Transverse colon (tissue), 4 donors: ENCODE measurements around the gene CDKN1B.

Experiments
- POLR2AphosphoS5 ChIP-seq, 3 donors: sonication (generic); formaldehyde crosslinking; IDR thresholded peaks; one replicate each; pipeline ENCODE4 v1.6.1; 2016; ENCODE audit warnings: antibody characterized with exemption in 3 of 3
- TF ChIP-seq, protein P1 (sequence below), 5 experiments: fragments of 200-600 bp in 3 of 5; fragments of 450-650 bp in 2 of 5; sonication (generic) in 3 of 5; IDR thresholded peaks; 1 replicate in 2 of 5; 2 replicates in 3 of 5; pipeline ENCODE4 v1.5.1; 2016 to 2017; ENCODE audit warnings: antibody characterized with exemption in 5 of 5, inconsistent platforms in 3 of 5, mild to moderate bottlenecking in 2 of 5, moderate library complexity in 1 of 5

DNA sequence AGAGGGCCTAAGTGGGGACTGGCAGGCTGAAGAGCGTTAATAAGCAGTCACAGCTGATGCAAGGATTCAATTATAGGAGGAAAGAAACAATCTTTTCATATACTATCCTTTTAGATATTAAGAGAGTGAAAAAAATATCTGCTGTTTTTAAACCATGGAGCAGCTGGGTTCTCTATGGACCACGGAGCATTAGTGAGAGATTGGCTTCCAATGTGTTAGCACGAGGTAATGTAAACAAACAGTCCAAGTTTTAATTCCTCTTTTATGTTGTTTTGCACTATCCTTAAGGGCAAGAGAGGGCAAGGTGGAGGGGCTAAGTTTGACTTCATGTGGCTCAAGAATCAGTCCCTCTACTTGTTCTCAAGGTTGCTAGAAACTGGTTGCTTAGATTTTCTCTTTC is 30.9 kb downstream of the CDKN1B start:
- TF ChIP-seq, protein P1, sequence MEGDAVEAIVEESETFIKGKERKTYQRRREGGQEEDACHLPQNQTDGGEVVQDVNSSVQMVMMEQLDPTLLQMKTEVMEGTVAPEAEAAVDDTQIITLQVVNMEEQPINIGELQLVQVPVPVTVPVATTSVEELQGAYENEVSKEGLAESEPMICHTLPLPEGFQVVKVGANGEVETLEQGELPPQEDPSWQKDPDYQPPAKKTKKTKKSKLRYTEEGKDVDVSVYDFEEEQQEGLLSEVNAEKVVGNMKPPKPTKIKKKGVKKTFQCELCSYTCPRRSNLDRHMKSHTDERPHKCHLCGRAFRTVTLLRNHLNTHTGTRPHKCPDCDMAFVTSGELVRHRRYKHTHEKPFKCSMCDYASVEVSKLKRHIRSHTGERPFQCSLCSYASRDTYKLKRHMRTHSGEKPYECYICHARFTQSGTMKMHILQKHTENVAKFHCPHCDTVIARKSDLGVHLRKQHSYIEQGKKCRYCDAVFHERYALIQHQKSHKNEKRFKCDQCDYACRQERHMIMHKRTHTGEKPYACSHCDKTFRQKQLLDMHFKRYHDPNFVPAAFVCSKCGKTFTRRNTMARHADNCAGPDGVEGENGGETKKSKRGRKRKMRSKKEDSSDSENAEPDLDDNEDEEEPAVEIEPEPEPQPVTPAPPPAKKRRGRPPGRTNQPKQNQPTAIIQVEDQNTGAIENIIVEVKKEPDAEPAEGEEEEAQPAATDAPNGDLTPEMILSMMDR (IDR thresholded peaks at IDR 0.05): no peak
- no peak for TF ChIP-seq POLR2AphosphoS5 (IDR thresholded peaks at IDR 0.05)
